NCI-H2029 treated with DMSO at 0.1 percent for 48 hours (cell line): ENCODE measurements around the gene WNK2.

ENCODE experiments used
- DNase-seq: peaks from one replicate; lab custom pipeline; 2025; lab: John Stamatoyannopoulos, UW

WNK2 gene

GRCh38 chr9:93161786-93162562 lies 22.0 kb upstream of the WNK2 start:
- DNase-seq = no peak

DNA sequence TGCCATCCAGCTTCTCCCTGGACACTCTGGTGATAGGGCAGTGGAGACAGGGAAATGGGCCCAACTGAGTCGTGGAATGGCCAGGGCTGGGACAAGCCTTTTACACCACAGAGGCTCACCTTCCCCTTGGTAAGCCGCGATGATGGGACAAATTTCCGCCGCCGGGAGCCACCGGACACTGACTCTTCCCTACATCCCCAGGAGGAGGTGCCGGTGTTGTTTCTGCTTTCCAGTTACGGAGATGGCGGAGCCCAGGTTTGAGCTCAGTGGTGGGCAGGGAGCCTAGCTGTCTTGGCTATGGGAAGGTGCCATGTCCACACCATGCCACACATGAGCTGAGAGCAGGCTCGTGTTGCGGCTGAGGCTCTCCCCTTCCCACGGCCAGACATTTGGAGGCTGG lies 19.9 kb upstream of the WNK2 start:
- no peak for DNase-seq

- no peak for DNase-seq
These were observed 17.2 kb upstream of the WNK2 start for GRCh38 chr9:93166699-93167098.

DNA sequence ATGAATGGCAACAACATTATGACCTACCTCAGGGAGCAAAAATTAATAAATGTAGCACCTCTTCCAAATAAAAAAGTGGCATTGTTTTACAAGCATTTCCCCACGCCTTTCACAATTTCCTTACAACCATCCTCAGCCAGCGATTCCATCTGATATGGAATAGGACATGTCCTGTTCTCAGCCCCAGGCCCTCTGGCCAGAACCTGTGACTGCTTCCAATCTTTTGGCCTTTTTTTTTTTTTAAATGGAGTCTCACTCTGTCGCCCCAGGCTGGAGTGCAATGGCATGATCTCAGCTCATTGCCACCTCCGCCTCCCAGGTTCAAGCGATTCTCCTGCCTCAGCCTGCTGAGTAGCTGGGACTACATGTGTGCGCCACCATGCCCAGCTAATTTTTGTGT lies 16.8 kb upstream of the WNK2 start:
- no peak for DNase-seq

DNA sequence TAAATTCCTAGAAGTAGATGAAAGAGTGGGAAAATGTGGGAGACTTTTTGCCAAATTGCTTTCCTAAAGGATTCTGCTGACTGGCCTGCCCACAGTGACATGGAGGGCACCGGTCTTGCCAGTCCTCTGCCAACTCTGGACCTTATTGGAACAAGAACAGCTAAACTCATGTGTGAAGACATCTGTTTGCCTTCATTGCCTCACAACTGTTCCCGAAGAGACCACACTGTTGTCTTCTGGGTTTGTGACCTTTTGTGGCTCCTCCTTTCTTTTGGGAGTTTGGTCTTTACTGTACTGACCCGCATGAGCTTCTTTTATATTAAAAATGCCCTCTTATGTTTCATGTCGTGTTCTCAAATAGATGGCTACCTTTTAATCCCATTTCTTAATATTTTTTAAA lies 16.1 kb upstream of the WNK2 start:
- no peak for DNase-seq

DNA sequence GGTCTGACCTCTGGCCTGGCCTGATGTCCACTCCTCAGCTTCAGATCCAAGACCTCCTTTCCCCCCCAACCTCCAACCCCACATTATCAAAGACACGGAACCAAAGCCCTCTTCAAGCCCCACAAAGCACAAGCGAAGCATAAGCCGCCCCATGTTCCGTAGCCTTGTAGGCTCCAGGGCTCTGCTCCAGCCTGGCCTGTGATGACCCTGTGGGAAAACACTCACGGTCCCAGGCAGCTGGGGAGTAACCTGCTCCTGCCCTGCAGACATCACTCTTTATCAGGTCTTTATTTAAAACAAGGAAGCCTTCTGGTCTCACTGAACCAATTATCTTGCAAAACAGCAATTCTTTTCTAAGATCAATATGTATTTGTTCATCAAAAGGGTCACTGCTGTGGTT lies 15.4 kb upstream of the WNK2 start:
- no peak for DNase-seq

DNA sequence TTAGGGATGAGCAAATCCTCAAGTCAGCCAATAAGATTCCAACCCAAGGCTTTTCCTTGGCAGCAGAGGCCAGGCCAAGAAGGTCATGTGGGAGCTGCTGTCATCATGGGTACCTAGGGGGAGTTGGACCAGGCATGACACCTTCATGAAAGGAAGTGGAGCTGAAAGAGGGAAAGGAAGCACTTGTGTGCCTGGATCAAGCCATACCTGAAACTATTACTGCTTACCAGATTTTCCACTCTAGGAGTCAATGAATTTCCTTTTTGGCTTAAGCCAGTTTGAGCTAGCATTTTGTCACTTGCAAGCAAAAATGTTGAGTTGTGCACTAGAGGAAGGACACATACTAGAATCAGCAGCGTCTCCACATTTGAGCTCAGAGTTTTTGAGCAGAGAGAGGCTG lies 14.5 kb upstream of the WNK2 start:
- DNase-seq = no peak

DNA sequence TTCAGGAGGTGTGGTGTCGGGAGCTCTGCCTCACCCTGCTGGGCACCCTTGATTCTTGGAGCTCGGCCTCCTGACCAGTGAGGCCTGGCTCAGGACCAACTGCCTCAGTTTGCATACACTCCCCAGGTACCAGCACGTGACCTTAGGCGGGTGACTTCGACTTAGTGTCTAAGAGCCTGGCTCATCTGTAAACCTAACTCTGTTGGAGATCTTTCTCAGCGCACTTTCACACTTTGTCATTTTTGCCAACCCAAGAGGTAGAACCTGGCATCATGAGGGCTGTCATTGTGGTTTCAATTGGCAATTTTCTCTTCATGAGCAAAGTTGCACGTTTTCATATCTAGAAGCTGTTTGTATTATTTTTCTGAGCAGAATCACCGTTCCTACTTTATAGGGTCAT lies 13.4 kb upstream of the WNK2 start:
- DNase-seq = no peak

- DNase-seq = no peak
These were observed 12.5 kb upstream of the WNK2 start for GRCh38 chr9:93171261-93171990.

- no peak for DNase-seq
These were observed 11.1 kb upstream of the WNK2 start for GRCh38 chr9:93172666-93173364.

DNA sequence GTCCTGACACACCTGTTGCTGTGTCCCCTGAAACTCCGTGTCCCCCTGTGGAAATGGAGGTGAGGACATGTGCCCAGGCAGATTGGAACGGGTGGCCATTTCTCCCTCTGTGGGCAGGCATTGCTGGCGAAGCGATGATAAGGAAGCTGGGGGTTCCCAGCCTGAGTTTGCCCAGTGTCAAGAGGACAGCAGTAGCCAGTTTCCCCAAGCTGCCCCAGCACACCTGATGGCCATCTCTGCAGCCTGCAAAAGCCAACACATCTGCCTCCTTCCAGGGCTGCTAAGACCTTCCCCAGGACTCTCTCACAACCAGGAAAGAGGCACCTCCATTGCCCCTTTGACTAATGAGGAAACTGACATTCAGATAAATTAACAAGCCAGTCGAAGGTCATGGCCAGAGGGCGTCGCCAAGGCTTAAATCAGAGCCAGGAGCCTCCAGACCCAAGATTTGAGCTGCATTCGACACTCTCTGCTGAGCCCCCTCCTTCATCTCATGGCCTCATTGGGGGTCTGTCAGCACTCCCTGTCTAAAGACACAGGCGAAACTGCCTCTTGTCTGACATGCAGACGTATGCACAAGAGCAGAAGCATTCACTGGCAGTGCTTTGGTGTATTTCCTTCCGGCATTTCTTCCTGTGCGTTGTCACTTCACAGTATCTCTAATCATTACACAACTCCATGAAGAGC lies 10.4 kb upstream of the WNK2 start:
- no peak for DNase-seq

GRCh38 chr9:93174976-93175375 lies 9.0 kb upstream of the WNK2 start:
- no peak for DNase-seq

- DNase-seq = no peak
These were observed 6.3 kb upstream of the WNK2 start for GRCh38 chr9:93177676-93178075.

- no peak for DNase-seq
These were observed 4.8 kb upstream of the WNK2 start for GRCh38 chr9:93178851-93179786.

DNA sequence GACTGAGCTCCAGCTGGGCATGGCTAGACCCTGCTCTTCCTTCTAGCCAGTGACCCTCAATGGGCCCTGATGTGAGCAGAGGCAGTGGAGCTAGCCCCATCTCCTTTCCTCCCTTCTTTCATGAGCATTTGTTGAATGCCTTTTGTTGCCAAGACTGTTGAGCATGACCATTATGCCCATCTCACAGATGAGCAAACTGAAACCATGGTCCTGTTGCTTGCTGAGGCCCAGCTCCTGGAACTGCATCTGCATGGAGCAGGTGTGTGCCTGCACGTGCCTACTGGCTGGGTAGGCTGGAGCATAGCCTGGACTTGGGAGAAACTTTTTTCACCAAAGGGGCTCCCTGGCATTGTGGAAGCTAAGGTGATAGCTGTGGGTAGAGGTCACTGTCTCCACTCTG lies 3.0 kb upstream of the WNK2 start:
- DNase-seq = no peak

DNA sequence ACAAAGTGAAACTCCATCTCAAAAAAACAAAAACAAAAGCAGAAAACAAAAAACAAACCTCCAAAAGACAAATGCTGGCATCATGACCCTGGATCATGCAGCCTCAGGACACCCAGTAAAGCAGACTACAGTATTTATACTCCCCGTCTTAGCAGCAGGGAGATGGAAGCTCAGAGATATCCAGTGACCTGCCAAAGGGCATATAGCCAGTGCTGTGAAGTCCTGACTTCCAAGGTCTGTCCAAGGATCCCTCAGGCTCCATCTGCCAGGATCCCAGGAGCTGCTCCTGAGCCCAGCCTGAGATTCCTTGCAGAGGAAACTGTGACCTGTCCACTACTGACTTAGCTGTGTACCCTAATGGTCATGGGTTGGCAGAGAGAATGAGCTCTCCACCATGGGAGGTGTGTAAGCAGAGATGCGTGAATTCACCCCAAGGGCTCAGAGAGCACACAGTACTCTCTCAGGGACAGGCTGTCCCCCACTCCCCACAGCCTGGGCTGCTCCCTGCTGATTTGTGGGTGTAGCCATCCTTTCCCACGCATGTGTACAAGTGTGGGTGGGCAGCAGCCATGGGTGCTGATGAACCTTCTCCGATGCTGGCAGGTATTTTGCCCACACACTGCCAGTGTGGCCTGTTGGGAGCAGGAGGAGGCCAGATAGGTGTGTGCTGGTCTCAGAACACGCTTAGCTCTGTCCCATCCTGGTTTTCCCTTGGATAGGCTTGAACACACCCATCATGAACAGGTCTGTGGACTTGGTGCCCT lies 2.1 kb upstream of the WNK2 start:
- no peak for DNase-seq

DNA sequence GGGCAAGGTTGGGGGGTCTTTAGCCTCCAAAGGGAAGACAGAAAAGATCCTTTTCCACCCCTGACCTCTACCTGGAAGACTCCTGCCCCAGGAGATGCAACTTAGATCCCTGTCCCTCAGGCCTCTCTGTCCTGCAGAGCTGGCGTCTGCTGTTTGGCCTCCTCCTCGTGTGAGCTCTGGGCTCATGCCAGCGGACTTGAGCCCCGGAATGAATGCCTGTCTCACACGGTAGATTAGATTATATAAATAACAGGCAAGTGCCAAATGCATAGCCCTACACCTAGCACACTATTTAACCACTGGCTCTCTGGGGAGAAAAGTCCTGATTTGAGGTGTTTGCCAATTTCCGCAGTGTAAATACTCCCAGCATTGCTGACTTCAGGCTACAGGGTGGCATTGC lies 1.4 kb upstream of the WNK2 start:
- no peak for DNase-seq

GRCh38 chr9:93183131-93183662 lies 742 bp upstream of the WNK2 start:
- DNase-seq = no peak

DNA sequence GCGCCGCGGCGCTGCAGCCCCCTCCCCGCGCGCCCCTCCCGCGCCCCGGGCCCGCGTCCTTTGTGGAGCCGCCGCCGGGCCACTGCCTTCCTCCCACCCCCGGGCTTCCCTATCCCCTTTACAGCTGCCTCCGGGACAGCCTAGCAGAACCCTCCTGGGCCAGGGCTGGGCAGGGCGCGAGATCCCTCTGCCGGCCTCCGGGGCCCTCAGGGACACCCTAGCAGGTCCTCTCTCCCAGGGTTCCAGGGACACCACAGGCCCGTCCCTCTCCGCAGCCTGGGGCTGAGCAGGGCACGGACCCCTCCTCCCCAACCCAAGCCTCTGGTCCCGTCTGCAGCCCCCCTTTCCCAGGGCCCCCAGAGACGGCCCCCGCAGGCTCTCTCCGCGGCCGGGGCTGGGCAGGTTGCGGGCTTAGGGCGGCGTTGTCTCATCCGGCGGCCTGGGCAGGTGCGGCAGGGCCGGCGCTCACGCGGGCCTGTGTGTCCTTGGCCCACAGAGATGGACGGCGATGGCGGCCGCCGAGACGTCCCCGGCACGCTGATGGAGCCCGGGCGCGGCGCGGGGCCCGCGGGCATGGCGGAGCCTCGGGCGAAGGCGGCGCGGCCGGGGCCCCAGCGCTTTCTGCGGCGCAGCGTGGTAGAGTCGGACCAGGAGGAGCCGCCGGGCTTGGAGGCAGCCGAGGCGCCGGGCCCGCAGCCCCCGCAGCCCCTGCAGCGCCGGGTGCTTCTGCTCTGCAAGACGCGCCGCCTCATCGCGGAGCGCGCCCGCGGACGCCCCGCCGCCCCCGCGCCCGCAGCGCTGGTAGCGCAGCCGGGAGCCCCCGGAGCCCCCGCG lies 710 bp downstream of the WNK2 start:
- DNase-seq = no peak
